Neural cell (in vitro differentiated cells): ENCODE data around the gene KANK4. TPM values are rescaled to one million over a fixed set of nuclear protein-coding genes. Genes with fewer than 3 reads are reported as not detected.

Source experiments
- H2AFZ ChIP-seq: fragments of 200-600, 300-800 bp; sonication (generic), shearing (Covaris generic); 2 replicates; pipeline ENCODE4 v1.6.0; 2014; ENCODE audit warnings: low read depth, mild to moderate bottlenecking, antibody characterized with exemption, low read length, moderate library complexity
- H3F3A ChIP-seq: fragments of 200-600 bp; shearing (Covaris generic); 2 replicates; pipeline ENCODE4 v1.6.1; 2016; ENCODE audit warnings: mild to moderate bottlenecking, moderate library complexity, mixed read lengths, antibody characterized with exemption, low read length; ENCODE audit not compliant: insufficient read depth, poor library complexity, severe bottlenecking
- H3K27ac ChIP-seq: fragments of 200-600, 300-800 bp; sonication (generic), shearing (Covaris generic); 2 replicates; pipeline ENCODE4 v1.5.1; 2014; ENCODE audit warnings: mild to moderate bottlenecking, low read length, moderate library complexity
- H3K27me3 ChIP-seq: fragments of 300-800, 200-600 bp; sonication (generic), shearing (Covaris generic); 2 replicates; pipeline ENCODE4 v1.6.0; 2014; ENCODE audit warnings: mild to moderate bottlenecking, low read depth, low read length, moderate library complexity; ENCODE audit not compliant: insufficient read depth
- H3K36me3 ChIP-seq: fragments of 300-800, 200-600 bp; sonication (generic), shearing (Covaris generic); 2 replicates; pipeline ENCODE4 v1.5.1; 2014; ENCODE audit warnings: mild to moderate bottlenecking, antibody characterized with exemption, low read length, moderate library complexity; ENCODE audit not compliant: insufficient read depth
- H3K4me2 ChIP-seq: fragments of 300-800, 200-600 bp; sonication (generic), shearing (Covaris generic); 2 replicates; pipeline ENCODE4 v1.6.0; 2014; ENCODE audit warnings: mild to moderate bottlenecking, low read length
- H3K4me3 ChIP-seq: fragments of 300-800, 200-600 bp; sonication (generic), shearing (Covaris generic); 2 replicates; pipeline ENCODE4 v1.5.1; 2014; ENCODE audit warnings: mild to moderate bottlenecking, low read length, moderate library complexity
- H3K79me2 ChIP-seq: fragments of 200-600 bp; shearing (Covaris generic); replicated peaks from 2 replicates; pipeline ENCODE4 v1.6.0; 2014; ENCODE audit warnings: mild to moderate bottlenecking, low read length, moderate library complexity; ENCODE audit not compliant: insufficient read depth
- H3K9ac ChIP-seq: fragments of 300-800, 200-600 bp; sonication (generic), shearing (Covaris generic); 2 replicates; pipeline ENCODE4 v1.6.1; 2016; ENCODE audit warnings: mild to moderate bottlenecking, low read length, mixed read lengths
- H3K9me2 ChIP-seq: fragments of 200-600 bp; shearing (Covaris generic); 2 replicates; pipeline ENCODE4 v1.6.1; 2016; ENCODE audit warnings: mild to moderate bottlenecking, low read length, mixed read lengths; ENCODE audit not compliant: insufficient read depth
- H3K9me3 ChIP-seq: fragments of 200-600, 300-800 bp; sonication (generic), shearing (Covaris generic); 2 replicates; pipeline ENCODE4 v1.6.1; 2016; ENCODE audit warnings: mild to moderate bottlenecking, mixed run types, low read length, moderate library complexity, mixed read lengths
- H4K20me1 ChIP-seq: fragments of 200-600 bp; shearing (Covaris generic); 2 replicates; pipeline ENCODE4 v1.6.1; 2016; ENCODE audit warnings: mild to moderate bottlenecking, mixed run types; ENCODE audit not compliant: insufficient read depth
- CTCF ChIP-seq: fragments of 450-650 bp; IDR thresholded peaks from 2 replicates; pipeline ENCODE4 v1.5.1; 2014; ENCODE audit warnings: antibody characterized with exemption, mild to moderate bottlenecking, moderate library complexity; ENCODE audit not compliant: poor library complexity, severe bottlenecking
- EP300 ChIP-seq: fragments of 450-650 bp; conservative IDR thresholded peaks from 2 replicates; pipeline ENCODE4 v1.6.1; 2014; ENCODE audit warnings: antibody characterized with exemption, mild to moderate bottlenecking, moderate library complexity; ENCODE audit not compliant: poor library complexity, severe bottlenecking
- EZH2 ChIP-seq: fragments of 200-600, 300-800 bp; shearing (Covaris generic), sonication (generic); IDR thresholded peaks from 2 replicates; pipeline ENCODE4 v1.6.1; 2014; ENCODE audit warnings: antibody characterized with exemption, low read length, borderline replicate concordance, mild to moderate bottlenecking; ENCODE audit not compliant: insufficient read depth, poor library complexity, severe bottlenecking
- MXI1 ChIP-seq: fragments of 450-650 bp; conservative IDR thresholded peaks from 2 replicates; pipeline ENCODE4 v1.6.1; 2014; ENCODE audit warnings: antibody characterized with exemption, mild to moderate bottlenecking; ENCODE audit not compliant: poor library complexity, severe bottlenecking
- POLR2AphosphoS5 ChIP-seq: IDR thresholded peaks from 2 replicates; pipeline ENCODE4 v1.6.1; 2012
- RAD21 ChIP-seq: fragments of 450-650 bp; conservative IDR thresholded peaks from 2 replicates; pipeline ENCODE4 v1.6.1; 2014; ENCODE audit warnings: antibody characterized with exemption, mild to moderate bottlenecking, moderate library complexity
- REST ChIP-seq: IDR thresholded peaks from 2 replicates; pipeline ENCODE4 v1.6.1; 2012; ENCODE audit warnings: borderline replicate concordance
- SMC3 ChIP-seq: fragments of 450-650 bp; conservative IDR thresholded peaks from 2 replicates; pipeline ENCODE4 v1.6.1; 2014; ENCODE audit warnings: antibody characterized with exemption, mild to moderate bottlenecking, moderate library complexity; ENCODE audit not compliant: poor library complexity
- TAF1 ChIP-seq: IDR thresholded peaks from 2 replicates; pipeline ENCODE4 v1.6.1; 2012; ENCODE audit warnings: low read depth
- polyA plus RNA-seq: library from polyadenylated mRNA; depleted of rRNA; stranded (reverse); fragments of >200 nt; gene quantifications from 2 replicates; pipeline ENCODE4 v1.2.3, GENCODE V29; 2014

Gene KANK4
- polyA plus RNA-seq, 1 donor from 2014 or later = 0.25 TPM

- Histone ChIP-seq H3K9me2 (no peaks in the 10 kb centered on the region), H3K4me3 (no peak overlapping the region), H3K9ac (no peak overlapping the region), H4K20me1 (no peaks in the 10 kb centered on the region), H3K27ac (no peak overlapping the region), H3K36me3 (no peaks in the 10 kb centered on the region), H3K79me2 (no peaks in the 10 kb centered on the region), H3F3A (no peaks in the 10 kb centered on the region), H3K27me3 (no peaks in the 10 kb centered on the region), H3K4me2 (no peak overlapping the region), H3K9me3 (no peaks in the 10 kb centered on the region), H2AFZ (no peak overlapping the region)
- no peak for TF ChIP-seq EP300
- TF ChIP-seq POLR2AphosphoS5 = no peak
- TF ChIP-seq MXI1 = no peak
- no peak for TF ChIP-seq EZH2
- no peak for TF ChIP-seq TAF1
- no peak for TF ChIP-seq RAD21
- no peak for TF ChIP-seq SMC3
- TF ChIP-seq REST = no peak
- TF ChIP-seq CTCF = no peak
Observed at GRCh38 chr1:62299426-62300200, 19.6 kb downstream of the KANK4 start.

GRCh38 chr1:62295921-62296491 lies 23.2 kb downstream of the KANK4 start:
- no peaks in the 10 kb centered on the region for H3K79me2 ChIP-seq
- no peak overlapping the region for H3K4me3 ChIP-seq
- H3K9me2 ChIP-seq = no peaks in the 10 kb centered on the region
- H4K20me1 ChIP-seq = no peaks in the 10 kb centered on the region
- no peak overlapping the region for H3K4me2 ChIP-seq
- TF ChIP-seq SMC3 (no peak), EZH2 (no peak), EP300 (no peak)
- no peak overlapping the region for H2AFZ ChIP-seq
- H3K36me3 ChIP-seq = no peaks in the 10 kb centered on the region
- no peaks in the 10 kb centered on the region for H3K9me3 ChIP-seq
- H3K9ac ChIP-seq = no peak overlapping the region
- H3F3A ChIP-seq = no peaks in the 10 kb centered on the region
- no peaks in the 10 kb centered on the region for H3K27me3 ChIP-seq
- no peak overlapping the region for H3K27ac ChIP-seq
